NT2/D1 (cell line): ENCODE results near the gene SMLR1.

Experiments used
- YY1 ChIP-seq: IDR thresholded peaks from 2 replicates; pipeline ENCODE4 v1.6.1; 2011; ENCODE audit not compliant: insufficient read length, insufficient read depth
- ZNF274 ChIP-seq: IDR thresholded peaks from 2 replicates; pipeline ENCODE4 v1.6.1; 2011; ENCODE audit warnings: mild to moderate bottlenecking, low read depth, low read length

DNA sequence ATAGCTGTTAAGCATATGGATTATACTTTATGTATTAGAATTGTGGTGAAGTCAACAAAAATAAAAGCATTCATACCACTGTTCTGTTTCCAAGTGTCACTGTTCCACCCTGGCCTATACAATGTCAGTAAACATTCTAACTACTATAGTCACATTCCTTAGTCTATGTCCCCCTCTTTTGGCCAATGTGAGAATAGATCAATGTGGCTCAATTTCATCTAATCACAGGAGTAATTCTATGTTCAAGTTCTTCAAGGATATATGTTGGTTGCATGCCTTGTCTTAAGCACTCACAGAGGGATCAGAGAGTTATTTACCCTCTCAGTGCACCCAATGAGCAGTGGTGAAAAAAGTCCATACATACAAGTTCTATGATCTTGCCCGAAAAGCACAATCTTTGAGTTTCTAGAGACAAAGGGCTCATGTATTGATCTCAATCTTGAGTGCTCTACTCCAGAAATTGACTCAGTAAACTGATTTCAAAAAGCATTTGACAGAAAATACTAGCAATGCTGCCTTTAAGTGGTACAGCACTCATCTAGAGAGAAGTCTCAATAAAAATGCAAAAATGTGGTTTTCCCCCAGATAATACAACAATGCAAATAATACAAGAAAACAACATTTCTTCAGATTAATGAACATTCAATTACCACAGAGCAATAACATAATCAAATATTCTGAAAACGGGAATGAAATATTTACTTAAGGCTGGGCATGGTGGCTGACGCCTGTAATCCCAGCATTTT lies 16.5 kb downstream of the SMLR1 start:
- TF ChIP-seq YY1 (no peak), ZNF274 (no peak)
